PC-3 (cell line): ENCODE measurements around the gene GRID2IP.

Source experiments
- CTCF ChIP-seq: fragments of 300-600 bp; sonication (generic); conservative IDR thresholded peaks from 2 replicates; pipeline ENCODE4 v1.5.1; 2017; ENCODE audit warnings: antibody characterized with exemption, low read depth, mild to moderate bottlenecking, low read length
- EZH2 ChIP-seq: fragments of 300-600 bp; sonication (generic); IDR thresholded peaks from one replicate; pipeline ENCODE4 v1.6.1; 2017; ENCODE audit warnings: antibody characterized with exemption, mild to moderate bottlenecking, low read length; ENCODE audit not compliant: unreplicated experiment
- EZH2phosphoT487 ChIP-seq: fragments of 300-600 bp; sonication (generic); IDR thresholded peaks from 2 replicates; pipeline ENCODE4 v1.6.1; 2018; ENCODE audit warnings: mild to moderate bottlenecking, antibody characterized with exemption, low read length, borderline replicate concordance

DNA sequence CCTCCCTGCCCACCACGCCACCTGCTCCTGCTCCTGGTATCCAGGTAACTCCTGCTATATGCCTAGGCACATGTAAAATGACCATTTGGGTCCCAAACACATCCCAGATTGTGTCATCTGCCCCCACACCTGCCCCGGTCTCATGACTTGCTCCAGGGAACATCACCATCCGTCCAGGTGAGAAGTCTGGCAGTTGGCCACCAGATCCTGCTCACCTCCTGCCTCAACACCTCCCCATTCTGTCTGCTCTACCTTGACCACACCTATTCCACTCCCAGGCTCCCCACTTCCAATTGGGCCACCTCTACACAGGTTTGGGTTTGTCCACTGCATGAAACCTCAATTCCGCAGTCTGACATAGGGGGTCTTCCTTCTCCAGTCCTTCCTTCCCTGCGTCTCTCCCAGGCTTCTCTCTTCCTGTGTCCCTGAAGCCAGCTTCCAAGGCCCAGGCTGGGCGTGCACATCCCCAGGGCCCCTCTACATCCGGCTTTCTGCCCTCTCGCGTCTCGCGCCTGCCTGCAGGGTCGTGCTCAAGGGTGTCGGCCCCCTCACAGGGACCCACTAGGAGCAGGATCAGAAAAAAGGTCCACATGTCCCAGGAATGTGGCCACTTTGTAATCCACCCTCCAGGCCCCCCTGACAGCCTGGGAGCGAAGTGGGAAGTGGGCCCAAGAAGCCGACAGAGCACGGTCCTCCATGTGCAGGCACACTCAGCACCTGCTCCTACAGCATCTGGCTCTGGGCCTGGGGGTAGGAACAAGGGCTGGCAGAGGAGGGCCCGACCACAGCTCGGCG, 54.2 kb downstream of the GRID2IP start:
- no peak for TF ChIP-seq CTCF
- no peak for TF ChIP-seq EZH2phosphoT487
- no peak for TF ChIP-seq EZH2
